ENCODE measurements around the gene SSRP1.

SSRP1 gene

GRCh38 chr11:57378186-57378585 lies 42.5 kb upstream of the SSRP1 start:
- peaks cover 4% of the 10 kb centered on the region; the same call in 1 of the 2 replicates for H3K27me3 ChIP-seq (ENCODE audit: control insufficient read depth, low read length)
- H3K27ac ChIP-seq (ENCODE audit: low read depth, low read length): no peak overlapping the region
- H3K9me2 ChIP-seq (replicated peaks; ENCODE audit: control insufficient read depth, low read length): no peaks in the 10 kb centered on the region

GRCh38 chr11:57377107-57377506 lies 41.4 kb upstream of the SSRP1 start:
- Histone ChIP-seq H3K27me3 (ENCODE audit: control insufficient read depth, low read length) (peaks cover 4% of the 10 kb centered on the region; the same call in 1 of the 2 replicates), H3K79me2 (ENCODE audit: control insufficient read depth, low read length) (no peaks in the 10 kb centered on the region), H3K4me1 (ENCODE audit: control insufficient read depth, low read length) (no peaks in the 10 kb centered on the region), H3F3A (ENCODE audit: control insufficient read depth, insufficient read depth) (no peaks in the 10 kb centered on the region), H3K36me3 (ENCODE audit: control insufficient read depth, low read length) (no peaks in the 10 kb centered on the region), H3K9me3 (ENCODE audit: control insufficient read depth, insufficient read depth, low read length) (no peaks in the 10 kb centered on the region), H3K27ac (ENCODE audit: low read depth, low read length) (no peak overlapping the region), H4K20me1 (ENCODE audit: control insufficient read depth, insufficient read depth, low read depth, low read length) (no peaks in the 10 kb centered on the region), H3K4me3 (ENCODE audit: low read length) (no peak overlapping the region), H3K9me2 (replicated peaks; ENCODE audit: control insufficient read depth, low read length) (no peaks in the 10 kb centered on the region), H3K4me2 (ENCODE audit: low read length) (no peak overlapping the region)
- no peak for TF ChIP-seq CTCF (IDR thresholded peaks at IDR 0.05; ENCODE audit: low read depth, low read length, poor library complexity, severe bottlenecking)
- no peak for TF ChIP-seq EZH2phosphoT487 (IDR thresholded peaks at IDR 0.05; ENCODE audit: borderline replicate concordance, low read length)

More at GRCh38 chr11:57378186-57378585, 42.5 kb upstream of the SSRP1 start:
- H4K20me1 ChIP-seq (ENCODE audit: control insufficient read depth, insufficient read depth, low read depth, low read length): no peaks in the 10 kb centered on the region
- no peaks in the 10 kb centered on the region for H3K79me2 ChIP-seq (ENCODE audit: control insufficient read depth, low read length)
- no peaks in the 10 kb centered on the region for H3K36me3 ChIP-seq (ENCODE audit: control insufficient read depth, low read length)
- H3K9me3 ChIP-seq (ENCODE audit: control insufficient read depth, insufficient read depth, low read length): no peaks in the 10 kb centered on the region
- H3K4me2 ChIP-seq (ENCODE audit: low read length): no peak overlapping the region
- H3F3A ChIP-seq (ENCODE audit: control insufficient read depth, insufficient read depth): no peaks in the 10 kb centered on the region
- H3K4me3 ChIP-seq (ENCODE audit: low read length): no peak overlapping the region
- TF ChIP-seq CTCF (IDR thresholded peaks at IDR 0.05; ENCODE audit: low read depth, low read length, poor library complexity, severe bottlenecking) (no peak), EZH2phosphoT487 (IDR thresholded peaks at IDR 0.05; ENCODE audit: borderline replicate concordance, low read length) (no peak)
- H3K4me1 ChIP-seq (ENCODE audit: control insufficient read depth, low read length): no peaks in the 10 kb centered on the region

- no peaks in the 10 kb centered on the region for H4K20me1 ChIP-seq (ENCODE audit: control insufficient read depth, insufficient read depth, low read depth, low read length)
- H3K4me2 ChIP-seq (ENCODE audit: low read length): no peak overlapping the region
- peaks cover 4% of the 10 kb centered on the region; the same call in 1 of the 2 replicates for H3K27me3 ChIP-seq (ENCODE audit: control insufficient read depth, low read length)
- no peaks in the 10 kb centered on the region for H3F3A ChIP-seq (ENCODE audit: control insufficient read depth, insufficient read depth)
- H3K27ac ChIP-seq (ENCODE audit: low read depth, low read length): no peak overlapping the region
- no peaks in the 10 kb centered on the region for H3K4me1 ChIP-seq (ENCODE audit: control insufficient read depth, low read length)
- TF ChIP-seq EZH2phosphoT487 (IDR thresholded peaks at IDR 0.05; ENCODE audit: borderline replicate concordance, low read length) (no peak), CTCF (IDR thresholded peaks at IDR 0.05; ENCODE audit: low read depth, low read length, poor library complexity, severe bottlenecking) (no peak)
- H3K9me3 ChIP-seq (ENCODE audit: control insufficient read depth, insufficient read depth, low read length): no peaks in the 10 kb centered on the region
- H3K4me3 ChIP-seq (ENCODE audit: low read length): no peak overlapping the region
- no peaks in the 10 kb centered on the region for H3K9me2 ChIP-seq (replicated peaks; ENCODE audit: control insufficient read depth, low read length)
- H3K36me3 ChIP-seq (ENCODE audit: control insufficient read depth, low read length): no peaks in the 10 kb centered on the region
- H3K79me2 ChIP-seq (ENCODE audit: control insufficient read depth, low read length): no peaks in the 10 kb centered on the region
Observed at GRCh38 chr11:57376095-57377090, 40.7 kb upstream of the SSRP1 start.

All from DOHH2 (cell line).